OCI-LY7 (cell line): ENCODE results near the gene ABCC1. TPM values are rescaled to one million over a fixed set of nuclear protein-coding genes. Genes with fewer than 3 reads are reported as not detected.

Experiments
- BruUV-seq: library from RNA; stranded (reverse); fragments of 400-500 nt; replicated peaks from 2 replicates; lab custom pipeline; 2021; lab: Mats Ljungman, UMichigan
- CTCF ChIA-PET: fragments of 300-600 bp; sonication (Branson Sonifier 250); formaldehyde crosslinking; loops from one replicate; lab custom pipeline; 2022; ENCODE audit warnings: antibody characterized with exemption; ENCODE audit not compliant: unreplicated experiment; lab: Charles Lee
- POLR2A ChIA-PET: fragments of 300-600 bp; sonication (Branson Sonifier 250); formaldehyde crosslinking; loops from one replicate; lab custom pipeline; 2022; ENCODE audit warnings: antibody characterized with exemption; lab: Charles Lee
- DNase-seq: peaks from one replicate; pipeline ENCODE4 v3.0.0-alpha.2; 2015; ENCODE audit warnings: low spot score
- H2AFZ ChIP-seq: fragments of 200-600 bp; sonication (generic), shearing (Covaris generic); 2 replicates; pipeline ENCODE4 v1.6.1; 2014; ENCODE audit warnings: mild to moderate bottlenecking, antibody characterized with exemption, low read length, moderate library complexity
- H3K27ac ChIP-seq: fragments of 200-600 bp; sonication (generic); 2 replicates; pipeline ENCODE4 v1.5.1; 2014; ENCODE audit warnings: mixed run types, low read depth, mild to moderate bottlenecking, moderate library complexity, low read length, inconsistent platforms; ENCODE audit not compliant: poor library complexity, severe bottlenecking
- H3K36me3 ChIP-seq: fragments of 200-600 bp; sonication (generic); 2 replicates; pipeline ENCODE4 v1.6.1; 2014; ENCODE audit warnings: mild to moderate bottlenecking, antibody characterized with exemption, low read length, moderate library complexity, mixed read lengths; ENCODE audit not compliant: insufficient read depth
- H3K4me1 ChIP-seq: fragments of 200-600 bp; sonication (generic); 2 replicates; pipeline ENCODE4 v1.5.1; 2014; ENCODE audit warnings: mild to moderate bottlenecking, low read length; ENCODE audit not compliant: insufficient read depth, poor library complexity, severe bottlenecking
- H3K4me2 ChIP-seq: fragments of 200-600 bp; sonication (generic); 2 replicates; pipeline ENCODE4 v1.6.1; 2014; ENCODE audit warnings: mild to moderate bottlenecking, low read length
- H3K4me3 ChIP-seq: fragments of 200-600 bp; sonication (generic); 2 replicates; pipeline ENCODE4 v1.5.1; 2014; ENCODE audit warnings: mild to moderate bottlenecking, low read depth, low read length; ENCODE audit not compliant: poor library complexity, severe bottlenecking
- H3K79me2 ChIP-seq: fragments of 200-600 bp; sonication (generic); 2 replicates; pipeline ENCODE4 v1.6.1; 2016; ENCODE audit warnings: low read depth, mild to moderate bottlenecking, low read length, moderate library complexity, mixed read lengths; ENCODE audit not compliant: insufficient read depth
- H3K9me2 ChIP-seq: fragments of 200-600 bp; sonication (generic); 2 replicates; pipeline ENCODE4 v1.6.1; 2016; ENCODE audit warnings: mild to moderate bottlenecking, low read length, mixed read lengths; ENCODE audit not compliant: insufficient read depth
- H3K9me3 ChIP-seq: fragments of 200-600 bp; sonication (generic); 2 replicates; pipeline ENCODE4 v1.6.1; 2014; ENCODE audit warnings: mild to moderate bottlenecking, mixed run types, low read length, mixed read lengths
- H4K20me1 ChIP-seq: fragments of 200-600 bp; sonication (generic); 2 replicates; pipeline ENCODE4 v1.6.1; 2014; ENCODE audit warnings: mild to moderate bottlenecking, antibody characterized with exemption, low read length, moderate library complexity, mixed read lengths; ENCODE audit not compliant: insufficient read depth
- EZH2phosphoT487 ChIP-seq: fragments of 200-600 bp; sonication (generic); IDR thresholded peaks from 2 replicates; pipeline ENCODE4 v1.6.1; 2018; ENCODE audit warnings: low read depth, borderline replicate concordance, mild to moderate bottlenecking, mixed run types, antibody characterized with exemption, low read length, moderate library complexity, mixed read lengths
- intact Hi-C: fragments of 100-400 bp; cut with micrococcal nuclease; formaldehyde crosslinking; loops from one replicate; pipeline ENCODE4 v1.10.0; 2022; ENCODE audit not compliant: unreplicated experiment
- total RNA-seq, 2 experiments: library from RNA; depleted of rRNA in 1 of 2; stranded (reverse); fragments of >200 nt in 1 of 2; shearing (Covaris generic) in 1 of 2; gene quantifications; 2 replicates each; pipeline ENCODE4 v1.2.3, GENCODE V29; 2014 to 2022
- TF ChIP-seq, protein P1 (sequence below): fragments of 200-600 bp; sonication (generic); conservative IDR thresholded peaks from 2 replicates; pipeline ENCODE4 v1.5.1; 2014; ENCODE audit warnings: mild to moderate bottlenecking, antibody characterized with exemption, low read length, moderate library complexity, mixed read lengths

The ABCC1 gene
- total RNA-seq, 2 experiments from 2014 or later = 39.9 to 71.8 TPM

DNA sequence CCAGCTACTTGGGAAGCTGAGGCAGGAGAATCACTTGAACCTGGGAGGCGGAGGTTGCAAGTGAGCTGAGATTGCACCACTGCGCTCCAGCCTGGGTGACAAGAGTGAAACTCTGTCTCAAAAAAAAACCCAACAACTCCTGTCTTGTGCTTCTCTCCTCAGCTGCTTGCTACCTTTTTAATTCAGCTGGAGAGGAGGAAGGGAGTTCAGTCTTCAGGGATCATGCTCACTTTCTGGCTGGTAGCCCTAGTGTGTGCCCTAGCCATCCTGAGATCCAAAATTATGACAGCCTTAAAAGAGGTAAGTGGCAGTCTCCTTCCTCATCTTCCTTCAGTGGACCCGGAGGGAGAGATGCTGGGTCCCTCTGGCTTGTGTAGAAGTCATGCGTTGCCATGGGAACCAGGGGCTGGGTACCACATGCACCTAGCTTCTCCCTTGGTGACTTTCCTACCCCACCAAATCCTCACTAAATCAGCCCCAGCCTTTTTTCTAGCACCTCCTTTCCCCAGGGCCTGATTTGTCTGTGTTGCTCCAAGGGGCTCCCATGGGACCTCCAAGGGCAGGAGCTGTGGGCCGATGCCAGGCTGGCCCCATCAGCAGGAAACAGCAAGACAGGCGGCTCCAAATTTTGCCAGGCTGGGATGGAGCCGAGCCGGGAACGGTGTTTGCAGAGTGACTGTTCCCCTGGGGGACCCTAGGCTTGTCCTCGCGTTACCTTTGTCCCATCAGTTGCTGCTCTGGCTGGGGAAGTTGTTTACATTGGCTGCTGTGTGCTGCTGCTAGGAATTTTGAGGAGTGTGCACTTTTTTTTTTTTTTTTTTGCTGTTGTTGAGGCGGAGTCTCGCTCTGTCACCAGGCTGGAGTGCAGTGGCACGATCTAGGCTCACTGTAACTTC lies 65.2 kb downstream of the ABCC1 start:
- peaks cover 89% of the 10 kb centered on the region for H3K36me3 ChIP-seq
- ChIA-PET POLR2A (interaction anchor here (0.6 to 0.7 kb wide), 2 partner anchors 77 to 112 kb away, joined by 3 to 5 read pairs; no protein-coding TSS in a partner anchor), CTCF (no interaction called here)
- peaks cover 11% of the 10 kb centered on the region for H3K4me1 ChIP-seq
- intact Hi-C loops = no loop called here
- no peak overlapping the region for H3K4me3 ChIP-seq
- no peak overlapping the region for H3K4me2 ChIP-seq
- H2AFZ ChIP-seq = no peak overlapping the region
- H3K9me2 ChIP-seq = no peaks in the 10 kb centered on the region
- H4K20me1 ChIP-seq = no peaks in the 10 kb centered on the region
- no peaks in the 10 kb centered on the region for H3K9me3 ChIP-seq
- TF ChIP-seq, protein P1, sequence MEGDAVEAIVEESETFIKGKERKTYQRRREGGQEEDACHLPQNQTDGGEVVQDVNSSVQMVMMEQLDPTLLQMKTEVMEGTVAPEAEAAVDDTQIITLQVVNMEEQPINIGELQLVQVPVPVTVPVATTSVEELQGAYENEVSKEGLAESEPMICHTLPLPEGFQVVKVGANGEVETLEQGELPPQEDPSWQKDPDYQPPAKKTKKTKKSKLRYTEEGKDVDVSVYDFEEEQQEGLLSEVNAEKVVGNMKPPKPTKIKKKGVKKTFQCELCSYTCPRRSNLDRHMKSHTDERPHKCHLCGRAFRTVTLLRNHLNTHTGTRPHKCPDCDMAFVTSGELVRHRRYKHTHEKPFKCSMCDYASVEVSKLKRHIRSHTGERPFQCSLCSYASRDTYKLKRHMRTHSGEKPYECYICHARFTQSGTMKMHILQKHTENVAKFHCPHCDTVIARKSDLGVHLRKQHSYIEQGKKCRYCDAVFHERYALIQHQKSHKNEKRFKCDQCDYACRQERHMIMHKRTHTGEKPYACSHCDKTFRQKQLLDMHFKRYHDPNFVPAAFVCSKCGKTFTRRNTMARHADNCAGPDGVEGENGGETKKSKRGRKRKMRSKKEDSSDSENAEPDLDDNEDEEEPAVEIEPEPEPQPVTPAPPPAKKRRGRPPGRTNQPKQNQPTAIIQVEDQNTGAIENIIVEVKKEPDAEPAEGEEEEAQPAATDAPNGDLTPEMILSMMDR = no peak
- TF ChIP-seq EZH2phosphoT487 = no peak
- DNase-seq = no peak
- BruUV-seq = no TSS peak
- H3K27ac ChIP-seq = no peak overlapping the region
- H3K79me2 ChIP-seq = peaks cover under 1% of the 10 kb centered on the region; the same call in 1 of the 2 replicates

DNA sequence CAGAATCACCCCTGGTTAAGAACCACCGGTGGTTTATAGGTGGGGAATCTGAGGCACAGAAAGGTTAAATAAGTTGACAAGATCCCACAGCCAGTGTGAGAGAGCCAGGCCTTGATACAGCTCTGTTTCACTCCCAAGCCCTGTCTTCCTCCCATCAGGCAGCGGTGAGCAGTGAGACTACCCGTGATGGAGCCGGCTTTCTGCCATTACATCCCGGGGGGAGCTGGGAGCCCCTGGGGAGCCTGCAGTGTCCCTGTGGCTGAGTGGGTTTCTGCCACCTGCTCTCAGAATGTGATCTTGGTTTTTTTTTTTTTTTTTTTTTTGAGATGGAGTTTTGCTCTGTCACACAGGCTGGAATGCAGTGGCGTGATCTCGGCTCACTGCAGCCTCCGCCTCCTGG lies 66.4 kb downstream of the ABCC1 start:
- ChIA-PET POLR2A (no interaction called here), CTCF (no interaction called here)
- TF ChIP-seq, protein P1 = no peak
- TF ChIP-seq EZH2phosphoT487 = no peak
- no peak for DNase-seq
- Histone ChIP-seq H2AFZ (no peak overlapping the region), H4K20me1 (no peaks in the 10 kb centered on the region), H3K36me3 (peaks cover 89% of the 10 kb centered on the region), H3K9me3 (no peaks in the 10 kb centered on the region), H3K9me2 (no peaks in the 10 kb centered on the region), H3K4me3 (no peak overlapping the region), H3K4me1 (peaks cover 13% of the 10 kb centered on the region), H3K79me2 (no peaks in the 10 kb centered on the region), H3K4me2 (no peak overlapping the region), H3K27ac (no peak overlapping the region)
- no TSS peak for BruUV-seq
- intact Hi-C loops = no loop called here
